GM19239 (cell line): Measurements from ENCODE around the gene FAM177B.
A peak's percentile ranks its signal among the peaks of the same experiment; 100 is the strongest.

ENCODE experiments used
- DNase-seq: peaks from one replicate; pipeline ENCODE4 v3.0.0; 2011; ENCODE audit warnings: low spot score; ENCODE audit not compliant: insufficient read length
- FAIRE-seq: peaks from 2 replicates; lab custom pipeline; 2011; peaks lifted over from hg19 to GRCh38; lab: Jason Lieb, UNC

The FAM177B gene

GRCh38 chr1:222784371-222784770 lies 47.4 kb downstream of the FAM177B start:
- FAIRE-seq (no peak), DNase-seq (no peak)

DNA sequence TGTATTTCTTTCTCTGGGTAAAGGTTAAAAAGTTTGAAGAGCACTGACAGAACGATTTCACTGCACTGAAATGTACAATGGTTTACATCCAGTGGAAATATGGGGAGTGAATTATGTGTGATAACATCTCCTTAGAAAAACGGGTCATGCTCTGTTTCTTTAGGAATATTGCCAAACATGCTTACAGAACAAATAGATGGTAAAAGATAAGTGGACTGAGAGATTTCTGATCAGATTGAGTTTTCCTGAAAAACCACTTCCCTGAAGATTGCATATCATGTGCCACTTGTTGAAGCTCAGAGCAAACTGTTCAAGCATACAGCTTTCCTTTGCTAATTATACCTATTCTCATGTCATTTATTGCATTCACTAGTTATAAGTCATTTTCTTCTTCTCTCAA lies 47.9 kb downstream of the FAM177B start:
- no peak for DNase-seq
- FAIRE-seq = no peak

GRCh38 chr1:222785529-222785928 lies 48.5 kb downstream of the FAM177B start:
- no peak for FAIRE-seq
- no peak for DNase-seq

DNA sequence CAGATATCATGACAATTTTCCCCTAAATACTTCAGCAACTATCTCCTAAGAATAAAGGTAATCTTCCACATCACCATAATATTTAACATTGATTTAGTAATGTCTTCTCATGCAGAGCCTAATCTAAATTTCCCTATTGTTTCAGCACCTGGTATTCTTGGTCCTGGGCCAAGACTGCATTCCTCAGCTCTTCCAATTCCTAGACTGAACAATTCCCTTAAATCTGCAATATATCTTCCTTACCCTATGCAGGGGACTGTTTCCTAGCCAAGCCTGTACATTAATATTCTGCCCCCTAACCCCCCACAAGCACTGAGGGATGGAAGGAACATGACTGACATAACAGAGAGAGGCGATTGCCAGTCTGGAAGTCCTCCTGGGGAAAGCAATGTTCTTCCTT lies 49.1 kb downstream of the FAM177B start:
- no peak for DNase-seq
- no peak for FAIRE-seq

GRCh38 chr1:222787729-222788128 lies 50.7 kb downstream of the FAM177B start:
- FAIRE-seq (no peak), DNase-seq (no peak)

GRCh38 chr1:222788402-222789156 lies 51.6 kb downstream of the FAM177B start:
- DNase-seq (no peak), FAIRE-seq (peak; percentile 26)

DNA sequence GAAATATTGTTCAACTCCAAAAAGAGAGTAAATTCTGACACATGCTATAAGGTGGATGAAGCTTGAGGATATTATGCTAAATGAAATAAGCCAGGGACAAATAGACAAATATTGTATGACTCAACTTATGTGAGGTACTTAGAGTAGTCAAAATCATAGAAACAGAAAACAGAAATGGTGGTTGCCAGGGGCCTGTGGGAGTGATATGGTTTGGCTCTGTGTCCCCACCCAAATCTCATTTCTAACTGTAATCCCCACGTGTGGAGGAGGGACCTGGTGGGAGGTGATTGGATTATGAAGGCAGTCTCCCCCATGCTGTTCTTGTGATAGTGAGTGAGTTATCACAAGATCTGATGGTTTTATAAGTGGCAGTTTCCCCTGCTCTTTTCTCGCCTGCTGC lies 53.1 kb downstream of the FAM177B start:
- FAIRE-seq = no peak
- DNase-seq = no peak

- FAIRE-seq (no peak), DNase-seq (no peak)
Observed at GRCh38 chr1:222790520-222790919, 53.5 kb downstream of the FAM177B start.

DNA sequence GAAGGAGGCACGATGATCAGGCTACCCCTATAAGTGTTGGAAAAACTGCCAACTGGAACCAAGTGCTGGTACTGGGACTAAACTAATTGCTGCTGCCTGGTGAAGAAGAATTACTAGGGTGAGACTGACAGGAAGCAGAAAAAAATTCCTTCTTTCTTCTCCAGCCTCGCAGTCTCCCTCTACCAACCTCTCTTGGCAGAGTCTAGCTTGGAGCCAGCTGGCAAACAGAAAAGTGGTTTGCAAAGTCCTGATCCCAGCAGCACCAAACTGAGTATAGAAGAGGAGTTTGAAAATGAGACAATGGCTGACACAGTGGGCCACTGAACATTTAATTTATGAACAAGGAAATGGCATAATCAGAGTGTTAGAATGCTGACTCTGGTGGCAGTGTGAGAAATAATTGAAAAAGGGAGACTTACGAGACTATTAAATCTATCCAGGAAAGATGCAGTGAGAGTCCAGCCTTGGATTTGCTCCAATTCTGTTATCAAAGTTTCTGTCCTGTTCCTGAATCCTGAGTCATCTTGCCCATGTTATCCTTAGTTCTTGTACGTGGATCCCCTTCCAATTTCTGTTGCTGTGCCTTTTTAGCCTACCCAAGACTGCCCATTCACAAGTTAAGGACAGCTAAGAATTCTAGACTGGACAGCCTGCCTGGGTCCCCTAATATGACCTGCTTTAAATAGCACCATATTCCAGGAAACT lies 54.2 kb downstream of the FAM177B start:
- no peak for DNase-seq
- no peak for FAIRE-seq

DNA sequence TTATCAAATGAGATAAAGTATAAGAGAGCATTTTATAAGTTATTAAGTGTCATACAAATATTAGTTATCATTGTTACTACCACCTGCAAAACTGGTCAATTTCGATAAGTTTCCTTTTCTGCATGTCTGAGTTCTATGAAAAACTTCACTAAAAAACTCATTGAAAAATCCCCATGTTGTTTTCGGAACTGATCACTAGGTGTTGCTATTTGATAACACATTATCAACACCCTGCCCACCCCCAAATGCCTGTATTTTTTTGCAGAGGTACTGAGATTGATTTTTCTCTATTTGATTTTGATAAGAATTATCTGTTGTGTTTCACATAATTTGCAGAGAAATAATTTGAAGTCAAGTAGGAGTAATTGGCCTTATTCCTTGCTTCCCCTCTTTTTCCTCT lies 55.7 kb downstream of the FAM177B start:
- DNase-seq = no peak
- no peak for FAIRE-seq

DNA sequence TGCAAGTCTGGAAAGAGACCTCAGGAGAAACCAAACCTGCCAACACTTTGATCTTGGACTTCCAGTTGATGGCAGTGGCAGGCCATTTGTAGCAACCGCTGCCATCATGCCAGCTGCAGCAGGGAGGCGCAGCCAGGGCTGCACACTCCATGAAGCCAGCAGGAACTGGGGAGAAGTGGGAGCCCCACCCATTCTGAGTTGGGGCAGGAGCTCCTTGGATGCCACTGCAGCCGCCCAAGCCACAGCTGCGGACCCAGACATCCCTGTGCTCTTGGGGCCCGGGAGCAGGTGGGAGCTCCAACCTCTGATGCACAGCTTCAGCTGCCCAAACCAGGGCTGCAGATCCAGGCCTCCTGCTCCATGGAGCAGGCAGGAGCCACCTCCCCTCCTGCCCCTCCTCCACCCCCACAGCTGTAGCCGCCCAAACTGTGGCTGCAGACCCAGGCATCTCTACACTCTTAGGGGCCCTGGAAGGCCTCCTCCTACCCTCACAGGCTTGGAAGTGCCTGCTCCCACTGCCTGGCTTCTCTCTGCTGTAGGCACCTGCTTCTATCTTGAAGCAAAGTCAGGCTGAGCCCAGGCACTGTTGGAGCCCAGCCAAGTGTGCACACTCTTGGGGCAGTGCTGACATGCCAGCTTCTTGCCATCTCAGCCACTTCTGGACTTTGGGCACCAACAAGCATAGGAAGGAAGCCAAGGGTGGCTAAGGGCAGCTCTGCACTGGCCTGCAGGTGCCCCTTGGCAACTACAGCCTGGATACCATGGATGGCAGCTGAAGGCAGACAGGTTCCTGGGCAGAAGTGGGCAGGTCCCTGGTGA lies 57.9 kb downstream of the FAM177B start:
- DNase-seq = no peak
- FAIRE-seq = no peak

- no peak for FAIRE-seq
- DNase-seq = no peak
Observed at GRCh38 chr1:222798116-222798515, 61.1 kb downstream of the FAM177B start.

- FAIRE-seq (no peak), DNase-seq (no peak)
Observed at GRCh38 chr1:222798975-222799374, 62.0 kb downstream of the FAM177B start.
